Sigmoid colon (tissue), 4 donors: ENCODE measurements around the gene MTM1.

Source experiments
- CTCF ChIP-seq, 4 experiments: fragments of 450-650 bp in 3 of 4; fragments of 200-600 bp in 1 of 4; IDR thresholded peaks; one replicate each; pipeline ENCODE4 v1.5.1; 2016 to 2019; ENCODE audit warnings: antibody characterized with exemption in 4 of 4, mild to moderate bottlenecking in 3 of 4, moderate library complexity in 2 of 4
- EP300 ChIP-seq, 4 donors: sonication (generic); formaldehyde crosslinking; IDR thresholded peaks; one replicate each; pipeline ENCODE4 v1.6.1; 2017; ENCODE audit warnings: antibody characterized with exemption in 4 of 4

- TF ChIP-seq CTCF (IDR thresholded peaks at IDR 0.05) (no peak), EP300 (IDR thresholded peaks at IDR 0.05) (no peak)
These were observed 38.8 kb upstream of the MTM1 start for GRCh38 chrX:150529587-150529986.
